Neuronal stem cell (in vitro differentiated cells): ENCODE results near the gene NUDT14.

Experiments
- DNase-seq: peaks from one replicate; pipeline ENCODE4 v3.0.0-alpha.2; 2013; ENCODE audit warnings: low spot score
- H2AFZ ChIP-seq: one replicate; pipeline ENCODE4 v1.6.1; 2013; ENCODE audit warnings: mild to moderate bottlenecking, low read length, inconsistent platforms
- H2AK5ac ChIP-seq: 2 replicates; pipeline ENCODE4 v1.6.1; 2013; ENCODE audit warnings: low read depth, mild to moderate bottlenecking, inconsistent platforms, low read length, moderate library complexity, mixed read lengths
- H2BK120ac ChIP-seq: 2 replicates; pipeline ENCODE4 v1.6.1; 2013; ENCODE audit warnings: low read depth, mild to moderate bottlenecking, inconsistent platforms, low read length, moderate library complexity, mixed read lengths
- H2BK12ac ChIP-seq: one replicate; pipeline ENCODE4 v1.6.1; 2013; ENCODE audit warnings: low read length, inconsistent platforms
- H2BK15ac ChIP-seq: 2 replicates; pipeline ENCODE4 v1.6.1; 2013; ENCODE audit warnings: mild to moderate bottlenecking, low read length, inconsistent platforms, mixed read lengths
- H2BK5ac ChIP-seq: one replicate; pipeline ENCODE4 v1.6.1; 2013; ENCODE audit warnings: inconsistent platforms, mild to moderate bottlenecking, low read length, moderate library complexity
- H3K14ac ChIP-seq: one replicate; pipeline ENCODE4 v1.6.1; 2013; ENCODE audit warnings: low read length, inconsistent platforms
- H3K18ac ChIP-seq: 2 replicates; pipeline ENCODE4 v1.6.1; 2013; ENCODE audit warnings: low read length, inconsistent platforms
- H3K23ac ChIP-seq: 2 replicates; pipeline ENCODE4 v1.6.1; 2013; ENCODE audit warnings: low read depth, mild to moderate bottlenecking, mixed read lengths, low read length, inconsistent platforms; ENCODE audit not compliant: poor library complexity
- H3K27ac ChIP-seq: replicated peaks from 3 replicates; pipeline ENCODE4 v1.5.1; 2013; ENCODE audit warnings: low read length, inconsistent platforms
- H3K27me3 ChIP-seq, 3 experiments: 2 replicates each; pipeline ENCODE4 v1.6.1; 2013; ENCODE audit warnings: low read length in 3 of 3, mild to moderate bottlenecking in 2 of 3, inconsistent platforms in 1 of 3, low read depth in 1 of 3, mixed read lengths in 1 of 3, moderate library complexity in 1 of 3; ENCODE audit not compliant: control insufficient read depth in 3 of 3, insufficient read depth in 3 of 3
- H3K36me3 ChIP-seq, 2 donors: replicated peaks in 1 of 2; 2 replicates each; pipeline ENCODE4 v1.6.1; 2013; ENCODE audit warnings: low read length in 2 of 2; ENCODE audit not compliant: control insufficient read depth in 2 of 2, insufficient read depth in 2 of 2
- H3K4ac ChIP-seq: 2 replicates; pipeline ENCODE4 v1.6.1; 2013; ENCODE audit warnings: inconsistent platforms, mild to moderate bottlenecking, low read length, moderate library complexity
- H3K4me1 ChIP-seq, 2 donors: 1 replicate in 1 of 2; 2 replicates in 1 of 2; pipeline ENCODE4 v1.6.1; 2013; ENCODE audit warnings: low read length in 2 of 2, low read depth in 1 of 2; ENCODE audit not compliant: control insufficient read depth in 2 of 2, insufficient read depth in 1 of 2
- H3K4me2 ChIP-seq: one replicate; pipeline ENCODE4 v1.6.1; 2013; ENCODE audit warnings: mild to moderate bottlenecking, low read length, inconsistent platforms; ENCODE audit not compliant: insufficient read depth, poor library complexity, severe bottlenecking
- H3K4me3 ChIP-seq, 2 donors: 2 replicates each; pipeline ENCODE4 v1.5.1; 2013; ENCODE audit warnings: low read length in 2 of 2, mild to moderate bottlenecking in 2 of 2, inconsistent platforms in 1 of 2, moderate library complexity in 1 of 2
- H3K79me1 ChIP-seq: one replicate; pipeline ENCODE4 v1.6.1; 2013; ENCODE audit warnings: low read depth, mild to moderate bottlenecking, inconsistent platforms, low read length, moderate library complexity
- H3K9ac ChIP-seq: one replicate; pipeline ENCODE4 v1.6.1; 2013; ENCODE audit warnings: mild to moderate bottlenecking, low read depth, low read length, inconsistent platforms; ENCODE audit not compliant: poor library complexity
- H3K9me3 ChIP-seq, 2 donors: replicated peaks in 1 of 2; 2 replicates each; pipeline versions ENCODE3 to v1.6.1; 2013; ENCODE audit warnings: low read length in 2 of 2, mild to moderate bottlenecking in 2 of 2, inconsistent platforms in 1 of 2, low read depth in 1 of 2, mixed read lengths in 1 of 2, moderate library complexity in 1 of 2; ENCODE audit not compliant: control insufficient read depth in 2 of 2, insufficient read depth in 1 of 2
- H4K8ac ChIP-seq: one replicate; pipeline ENCODE4 v1.6.1; 2013; ENCODE audit warnings: low read depth, mild to moderate bottlenecking, inconsistent platforms, low read length, moderate library complexity
- H4K91ac ChIP-seq: one replicate; pipeline ENCODE4 v1.6.1; 2013; ENCODE audit warnings: low read length, low read depth, mild to moderate bottlenecking, inconsistent platforms; ENCODE audit not compliant: poor library complexity
- WGBS, 2 donors: extraction: QIAGEN DNeasy Blood & Tissue Kit; methylation state at CpG; one replicate each; pipeline ENCODE4 v1.1.7; 2013; ENCODE audit warnings: missing lambda C conversion rate in 2 of 2, mixed read lengths in 1 of 2; ENCODE audit not compliant: insufficient read length in 2 of 2, insufficient replicate concordance in 1 of 2; ENCODE audit errors: extremely low coverage in 2 of 2; 5-methylcytosine and 5-hydroxymethylcytosine counted together

NUDT14 gene

DNA sequence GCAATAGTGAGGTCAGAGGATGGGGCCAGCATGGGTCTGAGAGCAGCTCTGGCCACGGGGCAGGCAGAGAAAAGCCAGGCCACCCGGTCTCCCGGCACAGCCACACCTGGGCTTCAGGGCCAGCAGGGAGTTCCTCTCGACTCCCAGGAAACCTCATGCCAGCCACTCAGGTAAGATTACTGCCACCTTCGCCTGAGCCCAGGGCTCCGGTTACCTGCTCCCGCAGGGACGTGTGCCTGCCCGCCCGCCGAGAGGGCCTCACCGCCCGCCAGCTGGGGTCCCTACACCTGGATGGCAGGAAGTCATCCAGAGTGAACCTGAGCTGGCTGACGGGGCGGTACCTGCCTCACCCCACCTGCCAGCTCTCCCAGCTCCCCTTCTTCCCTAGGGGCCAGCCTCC lies 19.8 kb downstream of the NUDT14 start:
- peaks cover 0 to 1% of the 10 kb centered on the region in 2 donors for H3K9me3 ChIP-seq
- no peak overlapping the region for H2BK5ac ChIP-seq
- no peak overlapping the region for H3K23ac ChIP-seq
- H3K79me1 ChIP-seq: peaks cover 10% of the 10 kb centered on the region
- WGBS, 2 donors: no CpG with 5 or more reads among the region's 15 CpGs
- H2BK120ac ChIP-seq: no peak overlapping the region
- no peak overlapping the region for H4K8ac ChIP-seq
- no peak overlapping the region for H3K14ac ChIP-seq
- H3K27me3 ChIP-seq: peaks cover 0 to 38% (median 0%) of the 10 kb centered on the region in 3 experiments
- H3K4me2 ChIP-seq: no peak overlapping the region
- H3K4ac ChIP-seq: no peak overlapping the region
- no peak overlapping the region for H2AFZ ChIP-seq
- DNase-seq: no peak
- no peak overlapping the region for H3K9ac ChIP-seq
- no peak overlapping the region for H4K91ac ChIP-seq
- no peak overlapping the region for H3K18ac ChIP-seq
- no peak overlapping the region for H2BK15ac ChIP-seq
- H2BK12ac ChIP-seq: no peak overlapping the region
- H3K4me1 ChIP-seq: peaks cover 10 to 14% of the 10 kb centered on the region in 2 donors
- no peak overlapping the region for H3K4me3 ChIP-seq
- no peak overlapping the region for H2AK5ac ChIP-seq
- no peaks in the 10 kb centered on the region for H3K36me3 ChIP-seq
- H3K27ac ChIP-seq: no peak overlapping the region

- H3K4me1 ChIP-seq: peaks cover 10 to 14% of the 10 kb centered on the region in 2 donors
- peaks cover 0 to 36% (median 0%) of the 10 kb centered on the region in 3 experiments for H3K27me3 ChIP-seq
- H3K9me3 ChIP-seq: peaks cover 0 to 1% of the 10 kb centered on the region in 2 donors
- H3K4ac ChIP-seq: no peak overlapping the region
- H3K79me1 ChIP-seq: peaks cover 7% of the 10 kb centered on the region
- WGBS, 2 donors: no CpG with 5 or more reads among the region's 12 CpGs
- no peak for DNase-seq
- H3K36me3 ChIP-seq: no peaks in the 10 kb centered on the region
- H2AFZ ChIP-seq: no peak overlapping the region
- H2BK15ac ChIP-seq: no peak overlapping the region
- no peak overlapping the region for H2BK5ac ChIP-seq
- no peak overlapping the region for H4K8ac ChIP-seq
- no peak overlapping the region for H3K9ac ChIP-seq
- no peak overlapping the region for H3K14ac ChIP-seq
- H2BK120ac ChIP-seq: no peak overlapping the region
- no peak overlapping the region for H3K4me2 ChIP-seq
- H3K27ac ChIP-seq: no peak overlapping the region
- H4K91ac ChIP-seq: no peak overlapping the region
- no peak overlapping the region for H2BK12ac ChIP-seq
- H3K4me3 ChIP-seq: no peak overlapping the region
- H2AK5ac ChIP-seq: no peak overlapping the region
- no peak overlapping the region for H3K18ac ChIP-seq
- H3K23ac ChIP-seq: no peak overlapping the region
Observed at GRCh38 chr14:105160776-105161175, 20.3 kb downstream of the NUDT14 start.

- H3K4me1 ChIP-seq: peaks cover 10 to 12% of the 10 kb centered on the region in 2 donors
- H3K4ac ChIP-seq: no peak overlapping the region
- H3K79me1 ChIP-seq: peaks cover 3% of the 10 kb centered on the region
- DNase-seq: no peak
- no peak overlapping the region for H4K91ac ChIP-seq
- no peak overlapping the region for H3K4me2 ChIP-seq
- peak overlapping the region; percentile 71 for H3K18ac ChIP-seq
- no peak overlapping the region for H3K14ac ChIP-seq
- H3K27me3 ChIP-seq: peaks cover 0 to 22% (median 0%) of the 10 kb centered on the region in 3 experiments
- H2BK5ac ChIP-seq: no peak overlapping the region
- H2BK120ac ChIP-seq: no peak overlapping the region
- H2AK5ac ChIP-seq: no peak overlapping the region
- peaks cover 0 to 1% of the 10 kb centered on the region in 2 donors for H3K9me3 ChIP-seq
- no peak overlapping the region for H3K23ac ChIP-seq
- H3K4me3 ChIP-seq: no peak overlapping the region
- H2AFZ ChIP-seq: no peak overlapping the region
- H2BK12ac ChIP-seq: no peak overlapping the region
- H4K8ac ChIP-seq: no peak overlapping the region
- no peaks in the 10 kb centered on the region for H3K36me3 ChIP-seq
- no peak overlapping the region for H3K9ac ChIP-seq
- no CpG with 5 or more reads among the region's 14 CpGs for WGBS, 2 donors
- no peak overlapping the region for H3K27ac ChIP-seq
- no peak overlapping the region for H2BK15ac ChIP-seq
Observed at GRCh38 chr14:105159344-105159743, 21.8 kb downstream of the NUDT14 start.

DNA sequence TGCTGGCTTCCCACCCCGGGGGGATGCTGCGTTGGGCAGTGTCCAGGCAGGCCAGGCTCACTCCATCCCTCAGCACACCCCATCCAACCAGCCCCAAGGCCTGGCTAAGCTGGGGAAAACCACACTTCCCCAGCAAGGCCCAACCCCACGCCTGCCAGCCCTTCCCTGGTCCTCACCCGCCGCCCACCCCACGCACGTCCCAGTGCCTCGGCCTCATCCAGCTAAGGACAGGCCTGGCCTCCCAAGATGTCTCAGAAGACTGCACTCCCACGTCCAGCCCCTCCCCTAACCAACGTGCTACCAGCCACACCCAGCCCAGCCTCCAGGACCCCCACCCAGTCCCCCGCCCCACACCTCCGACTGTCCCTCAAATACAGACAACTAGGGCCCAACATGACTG lies 22.3 kb downstream of the NUDT14 start:
- Histone ChIP-seq H3K4me3 (no peak overlapping the region), H2AFZ (no peak overlapping the region), H4K91ac (no peak overlapping the region), H3K36me3 (no peaks in the 10 kb centered on the region), H3K9ac (peak overlapping the region; percentile 30), H3K9me3 (peaks cover 0 to 1% of the 10 kb centered on the region in 2 donors), H2AK5ac (peak overlapping the region; percentile 94), H2BK15ac (no peak overlapping the region), H3K4me2 (no peak overlapping the region), H3K4me1 (peaks cover 10 to 12% of the 10 kb centered on the region in 2 donors), H4K8ac (no peak overlapping the region), H3K23ac (peak overlapping the region; percentile 85), H3K4ac (no peak overlapping the region), H2BK120ac (no peak overlapping the region), H3K27ac (no peak overlapping the region), H2BK5ac (peak overlapping the region; percentile 66), H3K18ac (peak overlapping the region; percentile 84), H3K14ac (peak overlapping the region; percentile 6), H3K79me1 (peaks cover 3% of the 10 kb centered on the region), H3K27me3 (peaks cover 0 to 19% (median 0%) of the 10 kb centered on the region in 3 experiments), H2BK12ac (no peak overlapping the region)
- no CpG with 5 or more reads among the region's 12 CpGs for WGBS, 2 donors
- DNase-seq: no peak
